ENCODE measurements around the gene FCN2.

The FCN2 gene

GRCh38 chr9:134936346-134937163 lies 55.9 kb downstream of the FCN2 start:
- TF ChIP-seq ZNF76 (tag by site-specific recombination; IDR thresholded peaks at IDR 0.05; ENCODE audit: borderline replicate concordance, low read depth) (no peak), ZNF610 (tag by site-specific recombination; IDR thresholded peaks at IDR 0.05; ENCODE audit: borderline replicate concordance) (no peak), GLI4 (tag by site-specific recombination; IDR thresholded peaks at IDR 0.05) (no peak), KLF7 (tag by site-specific recombination; IDR thresholded peaks at IDR 0.05; ENCODE audit: borderline replicate concordance) (no peak), ZNF560 (tag by site-specific recombination; IDR thresholded peaks at IDR 0.05; ENCODE audit: borderline replicate concordance) (no peak), ZNF223 (tag by site-specific recombination; IDR thresholded peaks at IDR 0.05) (no peak), KLF8 (tag by site-specific recombination; IDR thresholded peaks at IDR 0.05) (no peak), ZNF157 (tag by site-specific recombination; IDR thresholded peaks at IDR 0.05) (no peak), ZNF214 (tag by site-specific recombination; IDR thresholded peaks at IDR 0.05; ENCODE audit: borderline replicate concordance) (no peak), ZNF791 (tag by site-specific recombination; IDR thresholded peaks at IDR 0.05) (no peak), RBAK (tag by site-specific recombination; IDR thresholded peaks at IDR 0.05) (no peak), ZNF529 (tag by site-specific recombination; IDR thresholded peaks at IDR 0.05; ENCODE audit: insufficient replicate concordance) (no peak), ZFP37 (tag by site-specific recombination; IDR thresholded peaks at IDR 0.05) (no peak), ZBTB49 (tag by site-specific recombination; IDR thresholded peaks at IDR 0.05; ENCODE audit: low read depth) (no peak), ZNF175 (tag by site-specific recombination; IDR thresholded peaks at IDR 0.05) (no peak), ZNF521 (tag by site-specific recombination; IDR thresholded peaks at IDR 0.05) (no peak)
- ChIA-PET POLR2A (no interaction called here), CTCF (no interaction called here)
- no peak overlapping the region for H3K4me3 ChIP-seq (ENCODE audit: low read depth, low read length)
- no peaks in the 10 kb centered on the region for H3K36me3 ChIP-seq (ENCODE audit: control insufficient read depth in 2 of 2, insufficient read depth in 1 of 2, low read length in 2 of 2)
- H3K4me1 ChIP-seq (ENCODE audit: control insufficient read depth, insufficient read depth, low read length): no peaks in the 10 kb centered on the region
- no peaks in the 10 kb centered on the region for H3K9me3 ChIP-seq (ENCODE audit: control insufficient read depth, insufficient read depth, low read depth, low read length)
- no peak overlapping the region for H3K27ac ChIP-seq (ENCODE audit: extremely low read depth, low read depth, low read length)

All from HEK293 (cell line).